Mucosa of gallbladder (tissue), 1 donor: ENCODE results near the gene CENPK. TPM values are rescaled to one million over a fixed set of nuclear protein-coding genes. Genes with fewer than 3 reads are reported as not detected.
"Not testable (repeated sequence)": the region's sequence is repeated elsewhere in the genome, so short reads cannot be mapped to it uniquely, and the experiment has no call there.

ENCODE experiments used
- DNase-seq: peaks from one replicate; pipeline ENCODE4 v3.0.0-alpha.2; 2020; ENCODE audit warnings: low spot score
- total RNA-seq: library from RNA; stranded (reverse); gene quantifications from one replicate; pipeline ENCODE4 v1.2.1, GENCODE V29; 2021
- donor health status: DM: no; HTN: no; CAD: no.

Gene CENPK, protein sequence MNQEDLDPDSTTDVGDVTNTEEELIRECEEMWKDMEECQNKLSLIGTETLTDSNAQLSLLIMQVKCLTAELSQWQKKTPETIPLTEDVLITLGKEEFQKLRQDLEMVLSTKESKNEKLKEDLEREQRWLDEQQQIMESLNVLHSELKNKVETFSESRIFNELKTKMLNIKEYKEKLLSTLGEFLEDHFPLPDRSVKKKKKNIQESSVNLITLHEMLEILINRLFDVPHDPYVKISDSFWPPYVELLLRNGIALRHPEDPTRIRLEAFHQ
- total RNA-seq: 2.2 TPM

GRCh38 chr5:65562731-65563701 lies at the start of gene CENPK, which contains the start of gene PPWD1:
CENPK (minus strand) TSS chr5:65563168; CDS start chr5:65554907, 8,261 bp downstream.
PPWD1 (plus strand) TSS chr5:65563296; CDS start chr5:65563311, 15 bp downstream.
- DNase-seq: peak; percentile 96

DNA sequence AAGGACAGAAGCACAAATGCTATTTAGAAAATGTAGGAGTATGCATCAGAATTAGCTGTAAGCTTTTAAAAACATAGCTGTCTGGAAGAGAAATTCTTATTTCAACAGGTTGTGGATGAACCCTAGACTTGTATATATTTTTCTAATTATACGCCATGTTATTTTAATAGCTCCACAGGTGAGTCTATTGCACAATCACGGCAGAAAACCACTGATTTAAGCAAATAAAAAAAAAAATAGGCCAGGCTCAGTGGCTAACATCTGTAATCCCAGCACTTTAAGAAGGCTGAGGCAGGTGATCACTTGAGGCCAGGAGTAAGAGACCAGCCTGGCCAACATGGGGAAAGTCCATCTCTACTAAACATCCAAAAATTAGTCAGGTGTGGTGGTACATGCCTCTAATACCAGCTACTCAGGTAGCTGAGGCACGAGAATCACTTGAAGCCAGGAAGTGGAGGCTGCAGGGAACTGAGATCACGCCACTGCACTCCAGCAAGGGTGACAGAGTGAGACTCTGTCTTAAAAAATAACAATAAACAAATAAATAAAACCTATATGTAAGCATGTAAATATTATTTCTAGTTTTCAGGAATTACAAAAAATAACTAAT lies 49.4 kb upstream of the CENPK start:
- DNase-seq: no peak

GRCh38 chr5:65611524-65611923 lies 48.6 kb upstream of the CENPK start:
- peak; percentile 73 for DNase-seq

DNA sequence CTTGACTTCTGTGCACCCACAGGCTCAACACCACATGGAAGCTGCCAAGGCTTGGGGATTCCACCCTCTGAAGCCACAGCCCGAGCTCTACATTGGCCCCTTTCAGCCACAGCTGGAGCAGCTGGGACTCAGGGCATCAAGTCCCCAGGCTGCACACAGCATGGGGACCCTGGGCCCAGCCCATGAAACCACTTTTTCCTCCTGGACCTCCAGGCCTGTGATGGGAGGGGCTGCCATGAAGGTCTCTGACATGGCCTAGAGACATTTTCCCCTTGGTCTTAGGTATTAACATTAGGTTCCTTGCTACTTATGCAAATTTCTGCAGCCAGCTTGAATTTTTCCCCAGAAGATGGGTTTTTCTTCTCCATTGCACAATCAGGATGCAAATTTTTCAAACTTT lies 38.8 kb upstream of the CENPK start:
- DNase-seq: not testable (repeated sequence)

- DNase-seq: no peak
Measured at GRCh38 chr5:65588694-65589093, 25.7 kb upstream of the CENPK start.

GRCh38 chr5:65577141-65577540 lies 14.2 kb upstream of the CENPK start:
- DNase-seq: no peak

DNA sequence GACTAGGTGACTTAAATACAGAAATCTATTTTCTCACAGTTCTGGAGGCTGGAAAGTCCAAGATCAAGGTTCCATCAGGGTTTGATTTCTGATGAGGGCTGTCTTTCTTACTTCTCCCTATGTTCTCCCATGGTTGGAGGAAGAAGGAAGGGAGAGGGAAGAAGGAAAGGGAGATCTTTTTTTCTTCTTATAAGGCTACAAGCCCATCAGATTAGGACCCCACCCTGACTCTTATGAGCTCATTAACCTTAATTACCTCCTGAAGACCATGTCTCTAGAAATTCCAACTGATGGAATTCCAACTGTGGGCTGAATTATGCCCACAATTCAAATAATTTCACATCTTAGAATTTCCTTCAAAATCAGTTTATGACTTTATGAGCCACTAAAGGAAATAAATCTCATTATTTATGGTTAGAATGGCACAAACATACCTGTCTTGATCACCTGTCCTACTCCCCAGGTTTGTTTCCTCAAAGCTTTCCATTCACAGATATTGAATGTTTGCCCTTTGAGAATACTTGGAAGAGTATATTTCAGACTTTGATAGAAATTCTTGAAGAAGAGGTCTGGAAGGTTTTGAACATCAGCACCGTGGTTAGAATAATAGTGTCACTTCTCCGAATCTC lies 7.7 kb upstream of the CENPK start:
- no peak for DNase-seq

DNA sequence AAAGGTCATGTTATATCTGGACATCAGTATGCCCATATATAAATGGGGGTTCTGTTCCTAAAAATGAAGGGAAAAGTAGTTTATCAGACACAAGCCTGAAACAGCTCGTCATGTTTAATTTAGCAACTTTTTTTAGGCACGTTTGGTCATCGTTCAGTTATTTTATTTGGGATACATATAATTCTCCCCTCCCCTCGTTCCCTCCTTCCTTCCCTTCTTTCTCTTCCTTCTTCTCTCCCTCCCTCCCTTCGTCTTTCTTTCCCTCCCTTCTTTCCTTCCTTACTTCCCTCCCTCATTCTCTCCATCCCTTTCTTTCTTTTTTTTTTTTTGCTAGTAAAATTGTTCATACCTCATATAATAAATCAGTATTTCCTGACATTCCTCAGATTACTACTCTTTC lies 3.5 kb upstream of the CENPK start:
- no peak for DNase-seq

DNA sequence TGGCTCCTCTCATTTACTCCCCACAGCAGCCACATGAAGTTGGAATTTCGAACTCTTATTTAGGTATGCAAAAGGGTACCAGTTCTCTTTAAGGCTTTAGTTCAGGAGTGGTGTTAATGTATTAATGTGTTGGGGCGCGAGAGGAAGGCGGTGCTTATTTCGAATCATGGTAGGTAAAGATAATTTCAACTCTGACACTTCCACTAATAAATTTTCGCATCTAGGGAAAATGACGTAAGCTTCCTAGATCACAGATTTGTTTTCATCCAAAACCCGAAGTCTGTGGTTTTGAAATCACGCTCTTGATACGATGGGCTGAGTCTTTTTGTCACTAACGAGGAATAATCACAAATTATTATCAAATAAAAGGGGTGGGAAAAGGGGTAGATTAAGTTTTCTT lies 809 bp upstream of the CENPK start:
- no peak for DNase-seq

- DNase-seq: no peak
Measured at GRCh38 chr5:65556718-65557117, 6.2 kb downstream of the CENPK start.

DNA sequence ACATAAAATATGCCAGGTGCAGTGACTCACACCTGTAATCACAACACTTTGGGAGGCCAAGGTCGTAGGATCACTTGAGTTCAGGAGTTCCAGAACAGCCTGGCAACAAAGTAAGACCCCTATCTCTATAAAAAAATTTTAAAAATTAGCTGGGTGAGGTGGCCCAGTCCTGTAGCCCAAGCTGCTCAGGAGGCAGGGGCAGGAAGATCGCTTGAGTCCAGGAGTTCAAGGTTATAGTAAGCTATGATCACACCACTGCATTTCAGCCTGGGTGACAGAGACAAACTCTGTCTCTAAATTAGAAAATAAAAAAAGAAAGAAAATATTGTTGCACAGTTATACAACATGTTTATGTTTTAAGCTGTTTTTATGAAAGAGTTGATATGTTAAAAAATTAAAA lies 6.8 kb downstream of the CENPK start:
- DNase-seq: no peak

GRCh38 chr5:65555287-65555686 lies 7.7 kb downstream of the CENPK start:
- no peak for DNase-seq

GRCh38 chr5:65553941-65554340 lies 9.0 kb downstream of the CENPK start:
- no peak for DNase-seq

GRCh38 chr5:65548281-65548680 lies 14.7 kb downstream of the CENPK start:
- no peak for DNase-seq

- DNase-seq: no peak
Measured at GRCh38 chr5:65546141-65546540, 16.8 kb downstream of the CENPK start.

GRCh38 chr5:65544473-65544872 lies 18.5 kb downstream of the CENPK start:
- DNase-seq: no peak

DNA sequence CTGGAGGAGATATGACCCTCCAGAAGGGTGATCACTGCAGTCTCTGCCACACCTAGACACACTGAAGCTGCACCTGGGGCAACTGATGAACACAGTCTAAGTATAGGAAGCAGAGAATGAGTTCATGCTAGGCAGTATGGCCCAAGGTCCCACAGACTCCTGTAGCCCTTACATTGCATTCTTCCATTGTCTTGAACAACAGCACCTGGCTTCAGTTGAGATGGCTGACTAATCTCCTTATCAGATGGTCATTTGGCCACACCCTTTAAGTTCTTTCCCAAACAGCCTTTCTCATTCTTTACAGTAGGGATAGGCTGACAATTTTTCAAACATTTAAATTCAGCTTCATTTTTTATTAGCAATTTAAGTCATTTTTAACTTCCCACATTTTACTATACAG lies 23.1 kb downstream of the CENPK start:
- no peak for DNase-seq

- DNase-seq: no peak
Measured at GRCh38 chr5:65535529-65535987, 27.4 kb downstream of the CENPK start.

DNA sequence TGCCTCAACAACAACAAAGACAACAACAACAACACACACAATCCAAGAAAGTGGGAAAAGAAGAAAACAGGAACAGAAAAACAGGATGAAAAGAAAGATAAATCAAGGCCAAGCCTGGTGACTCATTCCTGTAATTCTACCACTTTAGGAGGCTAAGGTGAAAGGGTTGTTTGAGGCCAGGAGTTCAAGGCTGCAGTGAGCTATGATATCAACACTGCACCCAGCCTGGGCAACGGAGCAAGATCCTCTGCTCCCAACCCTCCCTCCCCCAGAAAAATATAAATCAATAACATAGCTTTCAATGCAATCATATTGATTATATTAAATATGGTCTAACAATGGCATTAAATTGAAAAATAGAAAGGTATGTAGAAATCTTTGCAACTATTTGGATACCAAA lies 32.1 kb downstream of the CENPK start:
- no peak for DNase-seq

DNA sequence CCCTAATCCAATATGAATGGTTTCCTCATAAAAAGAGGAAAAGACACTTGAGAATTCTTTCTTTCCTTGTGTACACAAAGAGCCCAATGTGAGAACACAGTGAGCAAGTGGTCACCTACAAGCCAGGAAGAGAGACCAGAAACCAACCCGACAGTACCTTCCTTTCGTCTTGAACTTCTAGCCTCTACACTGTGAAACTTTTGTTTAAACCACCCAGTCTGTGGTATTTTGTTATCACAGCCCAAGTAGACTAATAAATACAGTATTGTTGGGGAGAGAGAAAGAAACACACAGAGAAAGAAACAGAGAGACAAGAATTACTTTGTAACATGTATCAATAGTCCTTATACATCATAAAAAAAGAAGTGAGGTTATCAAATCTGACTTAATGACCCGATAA lies 37.2 kb downstream of the CENPK start:
- no peak for DNase-seq

DNA sequence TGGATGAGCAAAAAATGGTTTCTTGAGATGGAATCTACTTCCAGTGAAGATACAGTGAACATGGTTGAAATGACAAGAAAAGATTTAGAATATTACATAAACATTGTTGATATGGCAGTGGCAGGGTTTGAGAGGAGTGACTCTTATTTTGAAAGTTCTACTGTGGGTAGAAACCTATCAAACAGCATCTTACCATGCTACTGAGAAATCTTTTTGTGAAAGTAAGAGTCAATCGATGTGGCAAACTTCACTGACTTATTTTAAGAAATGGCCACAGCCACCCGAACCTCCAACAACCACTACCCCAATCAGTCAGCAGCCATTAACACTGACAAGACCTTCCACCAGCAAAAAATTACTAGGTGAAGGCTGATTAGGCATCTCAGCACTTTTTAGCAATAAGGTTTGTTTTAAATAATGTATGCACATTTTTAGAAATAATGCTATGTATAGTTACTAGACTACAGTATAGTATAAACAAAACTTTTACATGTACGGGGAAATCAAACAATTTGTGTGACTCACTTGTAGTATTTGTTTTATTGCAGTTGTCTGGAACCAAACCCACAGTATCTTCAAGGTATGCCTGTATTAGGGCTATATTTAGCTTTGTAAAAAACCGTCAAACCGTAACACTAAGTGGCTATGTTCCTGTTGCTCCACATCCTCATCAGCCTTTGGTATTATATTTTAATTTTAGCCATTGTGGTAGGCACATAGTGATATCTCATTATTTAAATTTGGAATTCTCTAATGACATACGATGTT lies 50.6 kb downstream of the CENPK start:
- DNase-seq: no peak
